C4-2B (cell line): Measurements from ENCODE around the gene GRIN3B.

ENCODE experiments used
- H3K27ac ChIP-seq: fragments of 450-650 bp; 2 replicates; pipeline ENCODE4 v1.5.1; 2017
- CTCF ChIP-seq: fragments of 450-650 bp; conservative IDR thresholded peaks from 2 replicates; pipeline ENCODE4 v1.5.1; 2017; ENCODE audit warnings: mild to moderate bottlenecking
- ZFX ChIP-seq: fragments of 450-650 bp; IDR thresholded peaks from 2 replicates; pipeline ENCODE4 v1.6.1; 2017

GRIN3B gene

GRCh38 chr19:989381-990081 is 10.7 kb upstream of the GRIN3B start:
- H3K27ac ChIP-seq: no peak overlapping the region
- TF ChIP-seq CTCF: no peak; the same call in 1 of the 2 replicates
- TF ChIP-seq ZFX: no peak

GRCh38 chr19:990119-990571 is 10.1 kb upstream of the GRIN3B start:
- TF ChIP-seq ZFX: no peak
- TF ChIP-seq CTCF: no peak
- H3K27ac ChIP-seq: no peak overlapping the region

- H3K27ac ChIP-seq: no peak overlapping the region
- TF ChIP-seq CTCF (no peak), ZFX (no peak)
Measured at GRCh38 chr19:990746-991145, 9.5 kb upstream of the GRIN3B start.

- no peak for TF ChIP-seq CTCF
- no peak for TF ChIP-seq ZFX
- no peak overlapping the region for H3K27ac ChIP-seq
Measured at GRCh38 chr19:991174-991931, 8.9 kb upstream of the GRIN3B start.

GRCh38 chr19:991932-992669 is 8.1 kb upstream of the GRIN3B start:
- TF ChIP-seq ZFX (no peak), CTCF (no peak)
- no peak overlapping the region for H3K27ac ChIP-seq

- no peak overlapping the region for H3K27ac ChIP-seq
- TF ChIP-seq CTCF: no peak
- TF ChIP-seq ZFX: no peak
Measured at GRCh38 chr19:992670-993055, 7.6 kb upstream of the GRIN3B start.

GRCh38 chr19:993361-993830 is 6.8 kb upstream of the GRIN3B start:
- TF ChIP-seq CTCF (no peak), ZFX (no peak)
- no peak overlapping the region for H3K27ac ChIP-seq
